ENCODE data around the gene PTPRA. TPM values are rescaled to one million over a fixed set of nuclear protein-coding genes. Genes with fewer than 3 reads are reported as not detected.

The PTPRA gene
- total RNA-seq, 1 experiment from 2014 or later, result 47.2 TPM

- TF ChIP-seq E2F1 (CRISPR knock-in tag; IDR thresholded peaks at IDR 0.05) (no peak), ZNF219 (CRISPR knock-in tag; IDR thresholded peaks at IDR 0.05; ENCODE audit: borderline replicate concordance) (no peak)
Measured at GRCh38 chr20:2930538-2930937, 57.3 kb downstream of the PTPRA start (continued).

GRCh38 chr20:2932498-2932897 is 59.2 kb downstream of the PTPRA start:
- Mint-ChIP-seq H3K4me1 (no peaks in the 10 kb centered on the region), H3K9me3 (no peaks in the 10 kb centered on the region), H3K36me3 (peaks cover 6% of the 10 kb centered on the region), H3K27ac (no peak overlapping the region), H3K4me3 (no peak overlapping the region), H3K27me3 (ENCODE audit: low read depth) (no peaks in the 10 kb centered on the region)
- ChIA-PET CTCF (interaction anchor here (1.2 kb wide), 1 partner anchor 10 kb away, joined by 3 read pairs; no protein-coding TSS in a partner anchor), POLR2A (no interaction called here)
- ATAC-seq (no peak), DNase-seq (ENCODE audit: low spot score) (no peak)
- TF ChIP-seq GTF2I (CRISPR knock-in tag; conservative IDR thresholded peaks at IDR 0.05) (no peak), ZMAT4 (CRISPR knock-in tag; IDR thresholded peaks at IDR 0.05) (no peak), ZNF263 (CRISPR knock-in tag; IDR thresholded peaks at IDR 0.05; ENCODE audit: low read depth) (no peak), SP1 (CRISPR knock-in tag; conservative IDR thresholded peaks at IDR 0.05) (no peak), ZNF121 (CRISPR knock-in tag; IDR thresholded peaks at IDR 0.05) (no peak), USF2 (CRISPR knock-in tag; IDR thresholded peaks at IDR 0.05) (no peak), STAT6 (CRISPR knock-in tag; conservative IDR thresholded peaks at IDR 0.05; ENCODE audit: low read depth) (no peak), HMGXB4 (CRISPR knock-in tag; IDR thresholded peaks at IDR 0.05) (no peak), ARID4B (CRISPR knock-in tag; IDR thresholded peaks at IDR 0.05; ENCODE audit: borderline replicate concordance) (no peak), SMAD4 (CRISPR knock-in tag; IDR thresholded peaks at IDR 0.05) (no peak), FOXK1 (CRISPR knock-in tag; IDR thresholded peaks at IDR 0.05) (no peak), NFYB (CRISPR knock-in tag; conservative IDR thresholded peaks at IDR 0.05; ENCODE audit: low read depth) (no peak), ZBTB21 (CRISPR knock-in tag; IDR thresholded peaks at IDR 0.05; ENCODE audit: borderline replicate concordance) (no peak)

Measured in WTC11 (cell line).